H1 (cell line): ENCODE measurements around the gene SLC39A8.

Source experiments
- CTCF ChIP-seq, 3 experiments: IDR thresholded peaks; 1 replicate in 2 of 3; 2 replicates in 1 of 3; pipeline versions ENCODE4 v1.5.1 to v1.6.1; 2011; ENCODE audit warnings: low read length in 3 of 3, mild to moderate bottlenecking in 3 of 3, inconsistent platforms in 2 of 3, low read depth in 1 of 3, moderate library complexity in 1 of 3; ENCODE audit not compliant: insufficient read depth in 1 of 3; ENCODE audit errors: control extremely low read depth in 1 of 3
- EZH2 ChIP-seq: fragments of 200-600 bp; sonication (generic); IDR thresholded peaks from 2 replicates; pipeline ENCODE4 v1.7.1; 2012; ENCODE audit warnings: low read depth, mild to moderate bottlenecking, moderate library complexity, low read length, inconsistent platforms; ENCODE audit not compliant: severe bottlenecking
- JUN ChIP-seq: IDR thresholded peaks from 2 replicates; pipeline ENCODE4 v1.6.1; 2011; ENCODE audit warnings: low read depth, mild to moderate bottlenecking, improper control_type of control experiment, low read length
- MAX ChIP-seq: IDR thresholded peaks from 2 replicates; pipeline ENCODE4 v1.6.1; 2012; ENCODE audit warnings: inconsistent platforms
- POLR2A ChIP-seq, 2 experiments: IDR thresholded peaks; 1 replicate in 1 of 2; 2 replicates in 1 of 2; pipeline ENCODE4 v1.6.1; 2011; ENCODE audit warnings: low read depth in 2 of 2, low read length in 2 of 2, mild to moderate bottlenecking in 2 of 2; ENCODE audit errors: control extremely low read depth in 1 of 2
- RNF2 ChIP-seq: fragments of 200-900, 300-1000 bp; sonication (generic); IDR thresholded peaks from 2 replicates; pipeline ENCODE4 v1.7.1; 2016; ENCODE audit warnings: borderline replicate concordance, low read depth, mild to moderate bottlenecking, antibody characterized with exemption, low read length; ENCODE audit not compliant: poor library complexity, severe bottlenecking; ENCODE audit errors: missing control alignments
- TAF7 ChIP-seq: optimal IDR thresholded peaks from 2 replicates; pipeline ENCODE3; 2011; ENCODE audit warnings: low read depth, mild to moderate bottlenecking, inconsistent platforms, low read length, moderate library complexity, borderline replicate concordance
- ZNF274 ChIP-seq: IDR thresholded peaks from 2 replicates; pipeline ENCODE4 v1.7.0; 2012; ENCODE audit warnings: low read length, borderline replicate concordance; ENCODE audit errors: extremely low read depth

GRCh38 chr4:102301167-102301566, 44.1 kb downstream of the SLC39A8 start:
- TF ChIP-seq MAX, result no peak
- TF ChIP-seq TAF7, result no peak
- TF ChIP-seq ZNF274, result no peak
- TF ChIP-seq RNF2, result no peak
- TF ChIP-seq POLR2A (IDR thresholded peaks at IDR 0.05; ENCODE audit: control extremely low read depth in 1 of 2, low read depth in 2 of 2, low read length in 2 of 2), result no peak
- TF ChIP-seq JUN, result no peak
- TF ChIP-seq CTCF (IDR thresholded peaks at IDR 0.05; ENCODE audit: control extremely low read depth in 1 of 3, insufficient read depth in 1 of 3, low read depth in 1 of 3, low read length in 3 of 3), result no peak
- no peak for TF ChIP-seq EZH2
